Fibroblast of villous mesenchyme (primary cell): ENCODE measurements around the gene GDF2. TPM values are rescaled to one million over a fixed set of nuclear protein-coding genes. Genes with fewer than 3 reads are reported as not detected.

Experiments used
- DNase-seq: peaks from one replicate; pipeline ENCODE4 v3.0.0-alpha.2; 2010; ENCODE audit warnings: low read depth
- H3K4me3 ChIP-seq: 2 replicates; pipeline ENCODE4 v1.5.1; 2011; ENCODE audit warnings: low read depth, mild to moderate bottlenecking, low read length
- CTCF ChIP-seq: IDR thresholded peaks from 2 replicates; pipeline ENCODE4 v1.5.1; 2012; ENCODE audit warnings: low read depth, mild to moderate bottlenecking, low read length; ENCODE audit not compliant: insufficient read depth
- total RNA-seq: library from RNA; depleted of rRNA; stranded (reverse); fragments of >200 nt; gene quantifications from 2 replicates; pipeline ENCODE4 v1.2.3, GENCODE V29; 2012

GDF2 gene
- total RNA-seq, 1 donor = not detected

GRCh38 chr10:47310090-47310505, 12.2 kb upstream of the GDF2 start:
- H3K4me3 ChIP-seq = no peak overlapping the region
- no peak for DNase-seq
- no peak for TF ChIP-seq CTCF

- no peak for TF ChIP-seq CTCF
- DNase-seq = peak; percentile 4
These were observed 10.9 kb upstream of the GDF2 start for GRCh38 chr10:47311193-47311931.

GRCh38 chr10:47311932-47312662, 10.2 kb upstream of the GDF2 start:
- H3K4me3 ChIP-seq = no peak overlapping the region
- DNase-seq = peak; percentile 60
- peak; percentile 87 for TF ChIP-seq CTCF

More at GRCh38 chr10:47311193-47311931, 10.9 kb upstream of the GDF2 start:
- no peak overlapping the region for H3K4me3 ChIP-seq

GRCh38 chr10:47312663-47312995, 9.6 kb upstream of the GDF2 start:
- no peak overlapping the region for H3K4me3 ChIP-seq
- no peak for TF ChIP-seq CTCF
- no peak for DNase-seq

- no peak overlapping the region for H3K4me3 ChIP-seq
- TF ChIP-seq CTCF = no peak
- no peak for DNase-seq
These were observed 7.8 kb upstream of the GDF2 start for GRCh38 chr10:47314416-47314970.

GRCh38 chr10:47315421-47315820, 6.8 kb upstream of the GDF2 start:
- TF ChIP-seq CTCF = no peak
- DNase-seq = no peak
- no peak overlapping the region for H3K4me3 ChIP-seq
